Heart left ventricle (tissue), 13 donors: Measurements from ENCODE around the gene SMIM44.

Source experiments
- CTCF ChIP-seq, 12 donors: fragments of 200-600 bp; sonication (generic) in 4 of 12; IDR thresholded peaks; one replicate each; pipeline versions ENCODE4 v1.5.0 to v1.8.0; 2018 to 2022; ENCODE audit warnings: antibody characterized with exemption in 12 of 12, mild to moderate bottlenecking in 5 of 12
- POLR2A ChIP-seq, 2 donors: fragments of 450-650 bp; IDR thresholded peaks; one replicate each; pipeline ENCODE4 v1.6.1; 2017; ENCODE audit warnings: antibody characterized with exemption in 2 of 2, mild to moderate bottlenecking in 2 of 2, moderate library complexity in 2 of 2
- donor health status: ischemic (EF 13 %, LVEDD 7.1; RV severe dilation, severe dysfunction).
- donor health status: DM: no; HTN: yes; CAD: no.
- donor health status: DM: no; HTN: no; CAD: no.
- donor health status: ischemic (EF 25% LVEDD 6.9; RV normal size, moderate dysfunction).
- donor health status: ischemic (EF 25% LVEDD 5.7; RV mildly dilated, moderate dysfunction).
- donor health status: ischemic (EF 35%, LVEDD 5.7; RV mildly dilated, moderate dysfunction).
- donor health status: nonischemic (EF 11% LVEDD 7.7; RV severe dilation, severe dysfunction).
- donor health status: DM: yes; HTN: yes; CAD: no.
- donor health status: PGD.
- donor health status: ischemic (EF 29% LVEDD 5.4; RV normal size, mild dysfunction).
- donor health status: nonischemic (EF 23%, LVEDD 6.1; RV moderate dilation, normal function).

- no peak for TF ChIP-seq CTCF (IDR thresholded peaks at IDR 0.05)
- TF ChIP-seq POLR2A (IDR thresholded peaks at IDR 0.05): no peak
Measured at GRCh38 chr19:3477951-3478350, 5.3 kb downstream of the SMIM44 start.
